DOHH2 (cell line): ENCODE data around the gene HLA-DOA.

Source experiments
- H3F3A ChIP-seq: fragments of 200-600 bp; sonication (generic), shearing (Covaris generic); 2 replicates; pipeline ENCODE4 v1.6.0; 2016; ENCODE audit warnings: antibody characterized with exemption, mild to moderate bottlenecking; ENCODE audit not compliant: control insufficient read depth, insufficient read depth
- H3K27ac ChIP-seq: fragments of 200-600 bp; sonication (generic); 2 replicates; pipeline ENCODE4 v1.5.1; 2014; ENCODE audit warnings: low read depth, mild to moderate bottlenecking, low read length, moderate library complexity
- H3K27me3 ChIP-seq: fragments of 200-600 bp; sonication (generic); 2 replicates; pipeline ENCODE4 v1.6.1; 2014; ENCODE audit warnings: mild to moderate bottlenecking, low read length, mixed read lengths; ENCODE audit not compliant: control insufficient read depth
- H3K36me3 ChIP-seq: fragments of 200-600 bp; sonication (generic); 2 replicates; pipeline ENCODE4 v1.6.1; 2014; ENCODE audit warnings: mild to moderate bottlenecking, low read length, moderate library complexity, mixed read lengths; ENCODE audit not compliant: control insufficient read depth
- H3K4me1 ChIP-seq: fragments of 200-600 bp; sonication (generic); 2 replicates; pipeline ENCODE4 v1.6.1; 2014; ENCODE audit warnings: mild to moderate bottlenecking, low read length, mixed read lengths; ENCODE audit not compliant: control insufficient read depth
- H3K4me2 ChIP-seq: fragments of 200-600 bp; sonication (generic); 2 replicates; pipeline ENCODE4 v1.6.0; 2014; ENCODE audit warnings: mild to moderate bottlenecking, low read length, moderate library complexity
- H3K4me3 ChIP-seq: fragments of 200-600 bp; sonication (generic); 2 replicates; pipeline ENCODE4 v1.5.1; 2014; ENCODE audit warnings: mild to moderate bottlenecking, low read length, mixed read lengths
- H3K79me2 ChIP-seq: fragments of 200-600 bp; sonication (generic); 2 replicates; pipeline ENCODE4 v1.6.1; 2014; ENCODE audit warnings: mild to moderate bottlenecking, low read length, mixed read lengths; ENCODE audit not compliant: control insufficient read depth
- H3K9me2 ChIP-seq: fragments of 200-600 bp; sonication (generic); replicated peaks from 2 replicates; pipeline ENCODE4 v1.6.1; 2014; ENCODE audit warnings: mild to moderate bottlenecking, low read length, mixed read lengths; ENCODE audit not compliant: control insufficient read depth
- H3K9me3 ChIP-seq: fragments of 200-600 bp; sonication (generic); 2 replicates; pipeline ENCODE4 v1.6.1; 2014; ENCODE audit warnings: antibody characterized with exemption, low read length, mixed read lengths; ENCODE audit not compliant: control insufficient read depth, insufficient read depth
- H4K20me1 ChIP-seq: fragments of 200-600 bp; sonication (generic); 2 replicates; pipeline ENCODE4 v1.6.0; 2014; ENCODE audit warnings: low read depth, mild to moderate bottlenecking, antibody characterized with exemption, low read length, moderate library complexity; ENCODE audit not compliant: control insufficient read depth, insufficient read depth
- EZH2phosphoT487 ChIP-seq: fragments of 200-600 bp; sonication (generic); IDR thresholded peaks from 2 replicates; pipeline ENCODE4 v1.6.1; 2017; ENCODE audit warnings: borderline replicate concordance, mild to moderate bottlenecking, antibody characterized with exemption, low read length, moderate library complexity, mixed read lengths
- TF ChIP-seq, protein P1 (sequence below): fragments of 200-600 bp; sonication (generic); IDR thresholded peaks from one replicate; pipeline ENCODE4 v1.5.1; 2014; ENCODE audit warnings: antibody characterized with exemption, mild to moderate bottlenecking, low read depth, low read length; ENCODE audit not compliant: poor library complexity, severe bottlenecking

The HLA-DOA gene

DNA sequence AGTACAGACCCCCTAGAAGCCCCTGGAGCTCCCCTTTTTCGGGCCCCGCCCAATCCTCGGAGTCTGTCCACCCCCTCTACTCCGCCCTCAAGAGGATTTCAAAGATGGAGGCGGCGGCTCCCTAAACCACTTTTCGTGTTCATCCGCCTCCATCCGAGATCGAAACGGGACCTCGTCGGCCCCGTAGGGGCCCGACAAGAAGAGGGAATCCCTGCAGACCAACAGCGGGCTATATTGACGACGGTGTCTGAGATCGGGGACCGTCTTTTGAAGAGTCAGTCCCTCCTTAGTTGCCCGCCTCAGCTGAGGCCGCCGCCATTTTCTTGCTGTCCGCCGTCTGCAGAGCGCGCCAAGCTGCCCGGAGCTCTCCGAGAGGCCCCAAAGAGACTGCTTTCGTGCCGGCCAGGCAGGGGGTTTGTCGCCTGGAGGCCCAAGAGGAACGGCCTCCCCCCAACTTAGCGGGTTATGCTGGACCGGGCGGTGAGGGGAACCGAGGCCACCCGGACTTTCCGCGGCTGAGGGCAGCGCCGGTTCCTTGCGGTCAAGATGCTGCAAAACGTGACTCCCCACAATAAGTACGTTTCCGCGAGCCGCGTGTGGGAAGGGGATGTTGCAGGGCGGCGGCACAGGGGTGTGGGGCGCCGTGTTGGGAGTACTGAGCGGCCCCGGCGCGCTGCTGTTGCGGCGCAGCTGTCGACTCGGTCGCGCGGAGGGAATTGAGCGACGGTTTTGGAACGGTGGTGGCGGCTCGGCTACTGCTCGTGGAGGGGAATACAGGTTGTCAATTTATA lies 36.8 kb downstream of the HLA-DOA start:
- peaks cover 89% of the 10 kb centered on the region for H3K36me3 ChIP-seq
- TF ChIP-seq EZH2phosphoT487, result no peak
- TF ChIP-seq, protein P1, sequence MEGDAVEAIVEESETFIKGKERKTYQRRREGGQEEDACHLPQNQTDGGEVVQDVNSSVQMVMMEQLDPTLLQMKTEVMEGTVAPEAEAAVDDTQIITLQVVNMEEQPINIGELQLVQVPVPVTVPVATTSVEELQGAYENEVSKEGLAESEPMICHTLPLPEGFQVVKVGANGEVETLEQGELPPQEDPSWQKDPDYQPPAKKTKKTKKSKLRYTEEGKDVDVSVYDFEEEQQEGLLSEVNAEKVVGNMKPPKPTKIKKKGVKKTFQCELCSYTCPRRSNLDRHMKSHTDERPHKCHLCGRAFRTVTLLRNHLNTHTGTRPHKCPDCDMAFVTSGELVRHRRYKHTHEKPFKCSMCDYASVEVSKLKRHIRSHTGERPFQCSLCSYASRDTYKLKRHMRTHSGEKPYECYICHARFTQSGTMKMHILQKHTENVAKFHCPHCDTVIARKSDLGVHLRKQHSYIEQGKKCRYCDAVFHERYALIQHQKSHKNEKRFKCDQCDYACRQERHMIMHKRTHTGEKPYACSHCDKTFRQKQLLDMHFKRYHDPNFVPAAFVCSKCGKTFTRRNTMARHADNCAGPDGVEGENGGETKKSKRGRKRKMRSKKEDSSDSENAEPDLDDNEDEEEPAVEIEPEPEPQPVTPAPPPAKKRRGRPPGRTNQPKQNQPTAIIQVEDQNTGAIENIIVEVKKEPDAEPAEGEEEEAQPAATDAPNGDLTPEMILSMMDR, result no peak
- peaks cover 48% of the 10 kb centered on the region for H4K20me1 ChIP-seq

DNA sequence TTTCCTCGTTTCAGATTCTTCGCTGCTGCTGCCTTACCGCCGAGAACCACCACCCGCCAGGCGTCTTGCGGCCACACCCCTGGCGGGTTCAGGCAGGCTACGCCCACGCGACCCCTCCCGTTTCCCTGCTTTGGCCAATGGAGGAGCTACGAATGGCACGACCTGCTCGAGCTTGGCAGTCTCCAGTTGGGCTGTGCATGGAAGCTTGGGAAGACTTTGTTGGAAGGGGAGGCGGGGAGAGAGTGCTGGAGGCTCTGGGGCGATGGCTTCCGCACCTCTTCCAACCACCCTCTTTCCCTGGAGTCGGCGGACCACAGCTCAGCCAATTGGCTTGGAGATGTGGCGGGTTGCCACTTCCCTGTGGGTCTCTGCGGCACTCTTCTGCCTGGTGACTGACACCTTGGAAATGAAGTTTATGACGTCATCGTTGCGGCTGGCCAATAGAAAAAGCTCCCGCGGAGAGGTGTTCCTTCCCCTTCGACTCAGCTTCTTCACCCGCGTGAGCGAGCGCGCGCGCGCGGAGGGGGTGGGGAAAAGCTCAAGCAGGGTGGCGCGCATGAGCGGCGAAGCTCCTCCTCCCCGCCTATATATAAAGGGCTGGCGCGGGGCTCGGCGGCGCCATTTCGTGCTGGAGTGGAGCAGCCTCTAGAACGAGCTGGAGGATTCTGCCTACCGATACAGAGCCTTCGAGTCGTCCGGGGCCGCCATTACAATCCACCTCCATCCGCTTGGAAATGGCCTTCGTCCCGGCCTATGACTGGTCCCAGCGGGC lies 37.6 kb downstream of the HLA-DOA start:
- no peak for TF ChIP-seq EZH2phosphoT487
- TF ChIP-seq, protein P1, result no peak
- Histone ChIP-seq H3K9me2 (no peaks in the 10 kb centered on the region), H3K4me3 (peak overlapping the region; percentile 90), H3K27me3 (no peaks in the 10 kb centered on the region), H3K79me2 (peaks cover 93% of the 10 kb centered on the region), H3K27ac (peak overlapping the region; percentile 96), H3F3A (peaks cover 56% of the 10 kb centered on the region), H3K4me2 (peak overlapping the region; percentile 91), H3K4me1 (peaks cover 39% of the 10 kb centered on the region), H3K9me3 (no peaks in the 10 kb centered on the region), H4K20me1 (peaks cover 41% of the 10 kb centered on the region), H3K36me3 (peaks cover 85% of the 10 kb centered on the region)

More for the DNA sequence above, 36.8 kb downstream of the HLA-DOA start:
- Histone ChIP-seq H3K27ac (peak overlapping the region; percentile 96), H3K4me3 (peak overlapping the region; percentile 90), H3K27me3 (no peaks in the 10 kb centered on the region), H3K9me3 (no peaks in the 10 kb centered on the region), H3K4me1 (peaks cover 38% of the 10 kb centered on the region), H3F3A (peaks cover 57% of the 10 kb centered on the region), H3K9me2 (no peaks in the 10 kb centered on the region), H3K79me2 (peaks cover 93% of the 10 kb centered on the region), H3K4me2 (peak overlapping the region; percentile 88)

DNA sequence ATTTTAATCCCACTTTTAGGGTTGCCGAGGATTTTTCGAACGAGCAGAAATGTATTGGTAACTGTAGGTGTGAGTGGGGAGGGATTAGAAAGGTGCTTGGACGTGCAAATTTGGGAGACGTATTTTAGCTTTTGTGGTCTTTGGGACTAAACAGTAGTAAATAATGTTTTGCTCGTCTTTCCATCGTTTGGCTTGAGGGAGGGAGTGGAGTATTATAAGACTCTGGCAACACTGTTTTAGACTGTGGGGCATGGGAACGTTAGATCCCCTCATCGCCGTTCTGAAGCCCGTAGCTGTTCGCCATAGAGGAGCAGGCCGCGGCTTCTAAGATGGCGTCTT lies 38.2 kb downstream of the HLA-DOA start:
- peaks cover 92% of the 10 kb centered on the region for H3K79me2 ChIP-seq
- H3F3A ChIP-seq, result peaks cover 52% of the 10 kb centered on the region
- peaks cover 79% of the 10 kb centered on the region for H3K36me3 ChIP-seq
- H3K27ac ChIP-seq, result peak overlapping the region; percentile 96
- peaks cover 35% of the 10 kb centered on the region for H4K20me1 ChIP-seq
- peaks cover 40% of the 10 kb centered on the region for H3K4me1 ChIP-seq
- H3K9me2 ChIP-seq, result no peaks in the 10 kb centered on the region
- no peaks in the 10 kb centered on the region for H3K9me3 ChIP-seq
- peak overlapping the region; percentile 91 for H3K4me2 ChIP-seq
- TF ChIP-seq EZH2phosphoT487, result no peak
- TF ChIP-seq, protein P1, result no peak
- no peaks in the 10 kb centered on the region for H3K27me3 ChIP-seq
- peak overlapping the region; percentile 90 for H3K4me3 ChIP-seq
